IPS-11a (cell line): Measurements from ENCODE around the gene ABL2.
"Not testable (repeated sequence)": the region's sequence is repeated elsewhere in the genome, so short reads cannot be mapped to it uniquely, and the experiment has no call there.

ENCODE experiments used
- H3K4me3 ChIP-seq: one replicate; pipeline ENCODE4 v1.5.1; 2013; ENCODE audit warnings: low read depth, low read length, control low read depth

ABL2 gene

DNA sequence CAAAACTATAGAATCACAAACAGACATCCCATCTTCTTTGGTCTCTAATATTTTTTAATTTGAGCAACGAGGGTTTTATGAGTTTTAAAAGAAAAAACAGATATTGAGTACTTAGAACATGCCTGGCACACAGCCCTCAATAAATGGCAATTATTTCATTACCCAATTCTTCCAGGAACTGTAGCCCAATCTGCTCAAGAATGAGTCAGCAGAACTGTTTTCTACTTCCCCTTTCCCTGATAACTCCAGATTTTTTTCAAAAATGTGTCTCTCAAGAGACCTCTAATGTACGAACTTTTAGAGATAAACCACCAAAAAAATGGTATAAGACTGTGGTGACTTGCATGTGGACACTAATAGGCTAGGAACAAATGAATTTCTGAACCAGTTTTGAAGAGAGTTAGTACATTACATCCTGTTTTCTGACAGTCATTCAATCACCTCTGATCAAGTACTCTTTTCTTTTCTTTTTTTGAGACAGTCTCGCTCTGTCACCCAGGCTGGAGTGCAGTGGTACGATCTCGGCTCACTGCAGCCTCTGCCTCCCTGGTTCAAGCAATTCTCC lies 11.5 kb downstream of the ABL2 start:
- no peak overlapping the region for H3K4me3 ChIP-seq

- H3K4me3 ChIP-seq = not testable (repeated sequence)
These were observed 16.2 kb downstream of the ABL2 start for GRCh38 chr1:179213317-179213716.

DNA sequence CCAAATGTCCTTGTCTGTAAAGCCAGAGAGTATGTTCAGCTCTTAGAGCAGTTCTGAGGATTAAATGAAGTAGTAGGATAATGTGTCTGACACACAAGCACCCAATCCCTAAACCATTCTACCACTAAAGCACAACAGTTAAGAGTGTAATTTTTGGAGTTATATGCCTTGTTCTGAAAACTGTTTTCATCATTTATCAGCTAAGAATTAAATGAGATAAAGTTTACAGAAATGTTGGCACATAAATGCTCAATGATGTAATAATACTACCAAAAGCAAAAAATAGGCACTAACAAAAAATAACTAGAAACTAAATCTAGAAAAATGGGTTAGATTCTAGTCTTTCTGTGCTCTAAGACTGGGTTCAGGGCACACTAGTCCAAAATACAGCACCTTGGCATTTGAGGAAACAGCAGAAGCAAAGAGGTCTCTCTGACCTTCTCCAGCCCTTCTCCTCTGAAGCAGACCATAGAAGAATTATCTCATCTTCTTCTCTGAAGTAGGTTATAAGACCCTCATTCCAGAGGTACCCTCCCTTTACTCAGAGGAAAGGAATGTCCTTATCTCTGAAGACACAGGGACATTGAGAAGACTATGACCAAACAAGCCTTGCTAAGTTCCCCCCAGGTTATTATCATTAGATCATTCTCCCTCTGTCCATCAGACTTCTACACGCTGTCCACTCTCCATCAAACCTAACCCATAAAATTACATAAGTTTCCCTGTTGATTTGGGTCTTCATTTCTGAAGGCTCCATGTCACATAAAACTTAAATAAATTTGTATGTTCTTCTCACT lies 20.6 kb downstream of the ABL2 start:
- no peak overlapping the region for H3K4me3 ChIP-seq

GRCh38 chr1:179206812-179207211 lies 22.7 kb downstream of the ABL2 start:
- H3K4me3 ChIP-seq = no peak overlapping the region

DNA sequence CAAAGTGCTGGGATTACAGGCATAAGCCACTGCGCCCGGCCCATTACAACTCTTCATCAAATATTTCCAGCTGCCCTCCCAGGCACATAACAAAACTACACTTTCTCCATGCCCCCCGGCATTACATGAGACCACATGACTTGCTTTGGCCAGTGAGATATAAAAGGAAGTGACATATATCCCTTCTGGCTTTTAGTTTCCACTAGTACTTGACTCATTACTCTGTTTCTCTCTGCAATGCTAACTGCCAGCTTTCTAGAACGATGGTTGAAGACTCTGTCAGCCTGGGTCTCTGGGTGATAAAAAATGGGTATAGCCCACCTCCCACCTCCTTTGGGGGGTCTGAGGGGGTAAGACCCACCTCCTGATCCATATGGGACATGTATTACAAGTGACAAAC lies 24.2 kb downstream of the ABL2 start:
- no peak overlapping the region for H3K4me3 ChIP-seq

DNA sequence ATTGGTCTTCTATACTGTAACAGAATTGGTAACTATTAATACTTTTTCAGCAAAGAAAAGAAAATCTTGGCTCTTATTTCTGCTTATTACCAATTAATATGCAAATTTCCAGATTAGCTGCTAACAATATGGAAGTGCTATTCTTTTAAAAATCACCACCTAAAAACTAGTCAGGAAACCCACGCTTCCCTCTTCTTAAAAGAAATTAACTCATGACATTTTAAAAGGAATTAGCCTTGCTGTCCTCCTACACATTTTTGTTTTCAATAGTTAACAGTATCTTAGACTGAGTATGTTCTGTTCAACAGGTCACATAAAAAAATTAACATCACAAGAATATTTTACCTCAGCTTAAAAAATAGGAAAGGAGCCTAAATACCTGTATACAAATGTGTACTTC lies 27.3 kb downstream of the ABL2 start:
- H3K4me3 ChIP-seq = no peak overlapping the region

- no peak overlapping the region for H3K4me3 ChIP-seq
These were observed 28.9 kb downstream of the ABL2 start for GRCh38 chr1:179200586-179200985.

GRCh38 chr1:179197690-179198297 lies 31.7 kb downstream of the ABL2 start:
- no peak overlapping the region for H3K4me3 ChIP-seq

DNA sequence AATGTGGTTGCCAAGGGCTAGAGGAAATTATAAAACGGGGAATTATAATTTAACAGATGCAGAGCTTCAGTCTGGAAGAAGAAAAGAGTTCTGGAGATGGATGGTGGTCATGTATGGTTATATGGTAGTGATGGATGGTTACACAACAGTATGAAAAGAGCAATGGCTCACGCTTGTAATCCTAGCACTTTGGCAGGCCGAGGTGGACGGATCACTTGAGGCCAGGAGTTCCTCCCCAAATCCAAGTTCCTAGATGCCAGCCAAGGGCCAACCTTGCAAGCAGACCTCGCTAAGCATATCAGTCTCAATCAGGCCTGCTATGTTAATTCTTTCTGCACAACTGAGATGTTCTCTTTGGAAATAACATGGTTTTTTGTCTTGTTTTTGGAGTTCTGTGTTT lies 33.6 kb downstream of the ABL2 start:
- H3K4me3 ChIP-seq = not testable (repeated sequence)

DNA sequence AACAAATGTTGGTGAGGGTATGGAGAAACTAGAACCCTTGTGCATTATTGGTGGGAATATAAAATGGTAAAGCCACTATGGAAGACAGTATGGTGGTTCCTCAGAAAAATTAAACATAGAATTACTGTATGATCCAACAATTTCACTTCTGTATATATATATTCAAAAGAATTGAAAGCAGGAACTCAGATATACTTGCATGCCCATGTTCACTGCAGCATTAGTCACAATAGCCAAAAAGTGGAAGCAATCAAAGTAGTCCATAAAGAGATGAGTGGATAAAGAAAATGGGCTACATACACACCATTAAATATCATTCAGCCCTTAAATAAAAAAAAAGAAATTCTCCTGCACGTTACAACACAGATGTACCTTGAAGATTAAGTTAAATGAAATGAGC lies 34.1 kb downstream of the ABL2 start:
- no peak overlapping the region for H3K4me3 ChIP-seq

GRCh38 chr1:179194068-179194537 lies 35.4 kb downstream of the ABL2 start:
- no peak overlapping the region for H3K4me3 ChIP-seq

DNA sequence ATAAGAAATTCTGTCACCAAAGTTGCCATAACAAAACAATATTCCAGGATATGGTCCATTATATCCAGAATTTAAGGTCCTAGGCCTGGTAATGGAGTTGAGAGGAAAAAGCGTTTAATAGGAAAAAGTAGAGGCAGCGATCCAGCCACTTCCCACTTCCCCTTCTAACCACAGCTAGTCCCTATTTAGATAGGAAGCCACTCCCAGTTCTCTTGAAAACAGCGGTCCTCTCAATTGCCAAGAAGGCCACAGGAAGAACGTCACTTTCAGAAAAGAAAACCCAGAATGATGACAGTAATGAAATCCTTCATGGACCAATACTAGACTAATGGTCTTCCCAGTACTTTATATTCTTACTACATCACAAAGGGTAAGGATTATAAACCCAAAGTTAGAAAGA lies 38.6 kb downstream of the ABL2 start:
- H3K4me3 ChIP-seq = no peak overlapping the region

GRCh38 chr1:179187735-179188471 lies 41.6 kb downstream of the ABL2 start:
- H3K4me3 ChIP-seq = no peak overlapping the region

DNA sequence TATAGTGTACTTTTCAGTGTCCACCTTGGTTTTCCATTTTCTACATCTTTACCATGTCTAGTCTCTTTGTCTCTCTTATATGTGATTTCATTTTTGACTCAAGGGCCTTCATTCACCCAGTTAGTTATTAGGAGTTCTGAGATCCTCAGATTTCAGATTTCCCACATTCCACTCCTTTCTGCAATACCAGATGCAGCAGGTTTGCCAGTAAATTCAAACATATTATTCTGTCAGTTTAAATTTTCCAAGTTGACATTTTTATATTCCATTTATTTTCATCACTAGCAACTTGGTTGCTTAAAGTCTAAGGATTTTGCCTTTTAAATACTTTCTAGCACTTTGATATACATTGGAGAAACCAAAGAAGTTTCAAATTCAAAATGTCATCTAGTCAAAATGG lies 42.4 kb downstream of the ABL2 start:
- H3K4me3 ChIP-seq = no peak overlapping the region

DNA sequence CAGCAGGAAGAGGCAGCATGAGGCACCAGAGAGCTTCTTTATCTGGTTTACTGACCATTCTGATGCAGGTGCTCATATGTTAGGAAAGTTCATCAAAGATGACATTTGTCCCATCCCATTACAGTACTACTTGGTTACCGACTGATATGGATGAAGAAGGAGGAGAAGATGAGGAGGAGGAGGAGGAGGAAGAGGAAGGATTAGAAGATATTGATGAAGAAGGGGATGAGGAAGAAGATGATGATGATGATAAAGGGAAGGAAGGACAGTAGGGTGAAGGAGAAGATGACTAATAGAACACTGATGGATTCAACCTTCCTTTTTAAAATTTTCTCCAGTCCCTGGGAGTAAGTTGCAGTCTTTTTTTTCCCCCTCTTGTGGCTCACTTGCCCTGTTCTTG lies 45.1 kb downstream of the ABL2 start:
- no peak overlapping the region for H3K4me3 ChIP-seq

DNA sequence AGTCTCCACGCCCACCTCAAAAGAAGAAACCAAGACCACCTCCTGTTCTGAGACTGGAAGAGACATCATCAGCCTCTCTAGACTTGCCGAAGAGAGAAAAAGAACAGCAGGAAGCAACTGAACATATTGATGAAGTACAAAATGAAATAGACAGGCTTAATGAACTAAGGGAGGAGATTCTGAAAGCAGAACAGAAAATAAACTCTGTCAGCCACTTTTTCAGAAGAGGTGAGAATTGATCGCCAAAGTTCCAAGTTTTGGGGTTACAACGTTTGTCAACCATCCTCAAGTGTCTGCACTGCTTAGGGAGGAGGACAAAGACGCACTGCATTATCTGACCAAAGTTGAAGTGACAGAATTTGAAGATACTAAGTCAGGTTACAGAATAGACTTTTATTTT lies 45.6 kb downstream of the ABL2 start:
- no peak overlapping the region for H3K4me3 ChIP-seq

DNA sequence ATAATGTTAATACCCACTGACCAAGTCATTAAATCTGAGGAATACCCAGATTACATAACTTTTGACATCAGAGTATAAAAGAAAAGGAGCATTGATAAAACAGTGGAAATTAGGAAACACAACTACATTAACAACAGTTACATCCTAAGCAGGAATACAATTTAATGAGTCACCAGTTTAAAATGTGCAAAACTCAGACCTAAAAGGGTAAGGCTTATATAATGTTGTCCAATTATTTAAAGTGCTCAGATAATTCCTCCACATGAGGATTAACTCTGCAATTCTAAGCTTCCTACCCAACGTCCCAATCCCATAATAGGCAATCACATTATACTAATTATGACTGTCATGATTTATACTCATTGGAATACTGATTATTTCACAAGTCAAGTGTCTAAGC lies 50.5 kb downstream of the ABL2 start:
- no peak overlapping the region for H3K4me3 ChIP-seq

DNA sequence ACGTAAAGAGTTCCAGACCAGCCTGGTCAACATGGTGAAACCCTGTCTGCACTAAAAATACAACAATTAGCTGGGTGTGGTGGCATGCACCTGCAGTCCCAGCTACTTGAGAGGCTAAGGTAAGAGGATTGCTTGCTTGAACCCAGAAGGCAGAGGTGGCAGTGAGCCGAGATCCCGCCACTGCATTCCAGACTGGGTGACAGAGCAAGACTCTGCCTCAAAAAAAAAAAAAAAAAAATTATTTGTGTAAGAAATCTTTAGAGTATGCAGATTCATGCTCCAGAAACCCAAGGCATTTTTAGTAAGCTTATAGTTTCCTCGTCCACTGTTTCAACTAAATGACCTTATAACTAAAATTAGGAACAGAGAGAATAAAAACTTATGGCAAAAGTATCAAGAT lies 51.3 kb downstream of the ABL2 start:
- H3K4me3 ChIP-seq = no peak overlapping the region

GRCh38 chr1:179177615-179178014 lies 51.9 kb downstream of the ABL2 start:
- no peak overlapping the region for H3K4me3 ChIP-seq

DNA sequence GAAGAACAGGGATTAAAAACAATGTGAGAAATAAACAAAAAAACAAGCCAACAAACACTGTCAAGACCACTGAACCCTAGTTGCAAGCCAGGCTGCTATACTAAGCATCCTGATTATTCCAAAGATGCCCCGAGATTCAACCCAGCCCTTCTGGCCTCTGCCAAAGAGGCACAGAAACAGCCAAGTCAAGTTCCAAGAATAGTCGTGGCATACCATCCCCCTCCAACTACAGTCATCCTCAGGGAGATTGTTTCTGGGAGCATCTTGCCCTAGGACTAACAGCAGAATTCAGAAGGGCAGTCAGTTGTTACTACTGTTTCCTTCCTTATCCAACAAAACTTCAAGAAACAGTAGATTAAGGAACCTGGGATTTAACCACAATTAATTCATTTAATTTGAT lies 52.3 kb downstream of the ABL2 start:
- no peak overlapping the region for H3K4me3 ChIP-seq

GRCh38 chr1:179175011-179175841 lies 54.3 kb downstream of the ABL2 start:
- H3K4me3 ChIP-seq = no peak overlapping the region
